ENCODE data around the gene HOGA1.
"Not testable (repeated sequence)": the region's sequence is repeated elsewhere in the genome, so short reads cannot be mapped to it uniquely, and the experiment has no call there.

HOGA1 gene

GRCh38 chr10:97547271-97547600 is 37.0 kb upstream of the HOGA1 start:
- Histone ChIP-seq H3K27ac (ENCODE audit: low read length) (no peak overlapping the region), H3K27me3 (ENCODE audit: insufficient read depth, low read length) (no peaks in the 10 kb centered on the region), H3K4me1 (ENCODE audit: insufficient read depth, low read length) (peaks cover 25% of the 10 kb centered on the region), H3K9me3 (ENCODE audit: insufficient read depth, low read depth, low read length) (no peaks in the 10 kb centered on the region), H3K4me3 (ENCODE audit: low read length) (no peak overlapping the region), H3K36me3 (ENCODE audit: insufficient read depth, low read depth, low read length) (no peaks in the 10 kb centered on the region), H3K9ac (ENCODE audit: low read depth, low read length) (no peak overlapping the region)

- Histone ChIP-seq H3K4me3 (ENCODE audit: low read length) (no peak overlapping the region), H3K4me1 (ENCODE audit: insufficient read depth, low read length) (peaks cover 19% of the 10 kb centered on the region), H3K27me3 (ENCODE audit: insufficient read depth, low read length) (no peaks in the 10 kb centered on the region), H3K9me3 (ENCODE audit: insufficient read depth, low read depth, low read length) (no peaks in the 10 kb centered on the region), H3K36me3 (ENCODE audit: insufficient read depth, low read depth, low read length) (no peaks in the 10 kb centered on the region), H3K27ac (ENCODE audit: low read length) (no peak overlapping the region), H3K9ac (ENCODE audit: low read depth, low read length) (no peak overlapping the region)
These were observed 36.2 kb upstream of the HOGA1 start for GRCh38 chr10:97547962-97548361.

DNA sequence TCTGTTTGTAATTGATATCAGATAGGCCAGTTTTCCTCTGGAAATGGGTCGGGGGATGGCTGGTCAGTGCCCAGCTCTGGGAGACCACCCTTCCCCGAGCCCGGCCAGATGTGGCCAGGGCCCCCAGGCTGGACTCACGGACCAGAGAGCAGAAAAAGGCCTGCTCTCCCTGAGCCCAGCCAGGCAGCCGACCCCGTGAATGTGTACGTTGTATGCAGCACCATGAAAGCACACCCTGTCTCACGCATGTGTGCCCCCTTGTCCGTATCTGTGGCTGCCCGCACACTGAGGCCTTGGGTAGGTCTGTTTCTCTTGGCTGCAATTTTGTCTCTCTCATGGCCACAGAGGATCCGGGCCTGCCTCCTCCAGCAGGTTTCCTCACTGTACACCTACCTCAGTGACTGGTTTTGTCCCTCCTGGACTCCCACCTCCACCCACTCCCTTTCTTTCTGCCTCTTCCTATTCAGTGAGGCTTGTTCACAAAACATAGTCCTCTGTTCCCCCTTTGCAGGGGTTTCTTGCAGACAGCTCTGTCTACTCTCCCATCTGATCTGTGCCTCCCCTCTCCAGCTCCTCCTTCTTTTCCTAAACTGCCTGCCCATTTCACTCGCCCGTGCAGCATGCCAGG is 35.2 kb upstream of the HOGA1 start:
- H3K9me3 ChIP-seq (ENCODE audit: insufficient read depth, low read depth, low read length), result no peaks in the 10 kb centered on the region
- no peak overlapping the region for H3K9ac ChIP-seq (ENCODE audit: low read depth, low read length)
- H3K4me1 ChIP-seq (ENCODE audit: insufficient read depth, low read length), result peaks cover 23% of the 10 kb centered on the region; the same call in 1 of the 2 replicates
- no peak overlapping the region for H3K27ac ChIP-seq (ENCODE audit: low read length)
- no peaks in the 10 kb centered on the region for H3K36me3 ChIP-seq (ENCODE audit: insufficient read depth, low read depth, low read length)
- no peaks in the 10 kb centered on the region for H3K27me3 ChIP-seq (ENCODE audit: insufficient read depth, low read length)
- H3K4me3 ChIP-seq (ENCODE audit: low read length), result no peak overlapping the region

- no peaks in the 10 kb centered on the region for H3K36me3 ChIP-seq (ENCODE audit: insufficient read depth, low read depth, low read length)
- H3K9me3 ChIP-seq (ENCODE audit: insufficient read depth, low read depth, low read length), result no peaks in the 10 kb centered on the region
- no peaks in the 10 kb centered on the region for H3K27me3 ChIP-seq (ENCODE audit: insufficient read depth, low read length)
- peaks cover 25% of the 10 kb centered on the region; the same call in 1 of the 2 replicates for H3K4me1 ChIP-seq (ENCODE audit: insufficient read depth, low read length)
- peak overlapping the region; percentile 39; the same call in 1 of the 2 replicates for H3K9ac ChIP-seq (ENCODE audit: low read depth, low read length)
- H3K4me3 ChIP-seq (ENCODE audit: low read length), result peak overlapping the region; percentile 18; the same call in 1 of the 2 replicates
- peak overlapping the region; percentile 10 for H3K27ac ChIP-seq (ENCODE audit: low read length)
These were observed 34.4 kb upstream of the HOGA1 start for GRCh38 chr10:97549587-97550322.

DNA sequence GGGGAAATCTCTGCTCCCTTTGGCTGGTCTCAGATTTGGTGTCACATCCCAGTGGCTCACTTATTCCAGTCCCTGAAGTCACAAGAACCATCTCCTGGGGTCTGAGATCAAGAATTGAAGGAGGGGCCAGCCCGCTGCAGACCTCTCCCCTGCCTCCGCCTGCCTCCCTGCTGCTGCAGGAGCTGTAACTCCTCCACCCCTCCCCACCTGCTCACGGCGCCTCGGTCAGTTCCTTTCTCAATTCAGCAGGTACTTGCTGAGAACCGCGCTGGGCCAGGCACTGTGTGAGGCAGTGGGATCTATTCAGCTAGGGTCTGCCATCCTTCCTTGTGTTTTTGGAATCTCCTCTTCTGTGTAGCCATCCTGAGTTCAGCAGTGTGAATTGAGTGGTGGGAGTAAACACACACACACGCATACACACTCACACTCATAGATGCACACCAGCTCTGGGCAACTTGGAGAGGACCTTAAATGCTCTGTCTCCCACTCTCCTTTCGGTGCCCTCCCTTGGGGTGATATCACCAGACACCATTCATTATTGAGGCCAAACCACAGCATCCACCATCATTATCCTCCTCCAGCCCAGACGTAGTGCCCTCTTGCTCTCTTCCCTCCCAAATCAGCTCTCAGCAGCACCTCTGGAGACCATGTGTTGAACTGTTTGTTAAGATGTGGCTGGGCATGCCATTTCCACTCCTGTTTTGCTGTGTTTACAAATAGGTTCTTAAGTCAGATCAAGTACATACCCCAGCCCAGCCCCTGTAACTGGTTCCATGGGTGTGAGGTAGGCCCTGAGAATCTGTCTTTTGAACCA is 33.6 kb upstream of the HOGA1 start:
- H3K4me1 ChIP-seq (ENCODE audit: insufficient read depth, low read length), result peaks cover 25% of the 10 kb centered on the region; the same call in 1 of the 2 replicates
- H3K36me3 ChIP-seq (ENCODE audit: insufficient read depth, low read depth, low read length), result no peaks in the 10 kb centered on the region
- peaks cover 5% of the 10 kb centered on the region for H3K9me3 ChIP-seq (ENCODE audit: insufficient read depth, low read depth, low read length)
- H3K4me3 ChIP-seq (ENCODE audit: low read length), result no peak overlapping the region; the same call in 1 of the 2 replicates
- no peak overlapping the region for H3K27ac ChIP-seq (ENCODE audit: low read length)
- peak overlapping the region; percentile 39; the same call in 1 of the 2 replicates for H3K9ac ChIP-seq (ENCODE audit: low read depth, low read length)
- no peaks in the 10 kb centered on the region for H3K27me3 ChIP-seq (ENCODE audit: insufficient read depth, low read length)

DNA sequence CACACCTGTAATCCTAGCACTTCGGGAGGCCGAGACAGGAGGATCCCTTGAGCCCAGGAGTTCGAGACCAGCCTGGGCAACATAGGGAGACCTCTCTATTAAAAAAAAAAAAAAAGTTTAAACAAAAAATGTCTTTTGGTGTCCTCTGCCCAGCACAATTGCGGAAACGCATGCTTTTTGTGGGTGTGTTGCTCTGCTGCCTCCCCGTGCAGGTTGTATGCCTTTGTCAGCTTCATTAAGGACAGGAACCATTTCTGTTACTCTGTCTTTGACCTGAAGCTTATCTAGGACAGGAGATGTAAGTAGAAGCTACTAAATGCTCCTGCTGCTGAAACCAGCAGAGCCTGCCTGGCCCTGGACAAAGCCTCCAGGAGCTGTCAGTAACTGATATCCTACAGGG is 32.9 kb upstream of the HOGA1 start:
- Histone ChIP-seq H3K36me3 (ENCODE audit: insufficient read depth, low read depth, low read length) (no peaks in the 10 kb centered on the region), H3K9me3 (ENCODE audit: insufficient read depth, low read depth, low read length) (peaks cover 5% of the 10 kb centered on the region), H3K4me1 (ENCODE audit: insufficient read depth, low read length) (peaks cover 25% of the 10 kb centered on the region; the same call in 1 of the 2 replicates), H3K27ac (ENCODE audit: low read length) (no peak overlapping the region), H3K27me3 (ENCODE audit: insufficient read depth, low read length) (no peaks in the 10 kb centered on the region), H3K4me3 (ENCODE audit: low read length) (no peak overlapping the region), H3K9ac (ENCODE audit: low read depth, low read length) (no peak overlapping the region)

- H3K4me1 ChIP-seq (ENCODE audit: insufficient read depth, low read length), result peaks cover 25% of the 10 kb centered on the region; the same call in 1 of the 2 replicates
- H3K27ac ChIP-seq (ENCODE audit: low read length), result no peak overlapping the region
- no peaks in the 10 kb centered on the region for H3K27me3 ChIP-seq (ENCODE audit: insufficient read depth, low read length)
- H3K9me3 ChIP-seq (ENCODE audit: insufficient read depth, low read depth, low read length), result peaks cover 5% of the 10 kb centered on the region
- peak overlapping the region; percentile 49; the same call in 1 of the 2 replicates for H3K4me3 ChIP-seq (ENCODE audit: low read length)
- no peaks in the 10 kb centered on the region for H3K36me3 ChIP-seq (ENCODE audit: insufficient read depth, low read depth, low read length)
- peak overlapping the region; percentile 29; the same call in 1 of the 2 replicates for H3K9ac ChIP-seq (ENCODE audit: low read depth, low read length)
These were observed 30.6 kb upstream of the HOGA1 start for GRCh38 chr10:97553575-97554031.

GRCh38 chr10:97554336-97554735 is 29.9 kb upstream of the HOGA1 start:
- H3K36me3 ChIP-seq (ENCODE audit: insufficient read depth, low read depth, low read length); H3K27ac ChIP-seq (ENCODE audit: low read length); H3K9me3 ChIP-seq (ENCODE audit: insufficient read depth, low read depth, low read length); H3K27me3 ChIP-seq (ENCODE audit: insufficient read depth, low read length); H3K4me3 ChIP-seq (ENCODE audit: low read length): not testable (repeated sequence)
- peaks cover 22% of the 10 kb centered on the region; the same call in 1 of the 2 replicates for H3K4me1 ChIP-seq (ENCODE audit: insufficient read depth, low read length)
- peak overlapping the region; percentile 29; the same call in 1 of the 2 replicates for H3K9ac ChIP-seq (ENCODE audit: low read depth, low read length)

- H3K9me3 ChIP-seq (ENCODE audit: insufficient read depth, low read depth, low read length); H3K27me3 ChIP-seq (ENCODE audit: insufficient read depth, low read length); H3K27ac ChIP-seq (ENCODE audit: low read length); H3K36me3 ChIP-seq (ENCODE audit: insufficient read depth, low read depth, low read length); H3K9ac ChIP-seq (ENCODE audit: low read depth, low read length); H3K4me3 ChIP-seq (ENCODE audit: low read length); H3K4me1 ChIP-seq (ENCODE audit: insufficient read depth, low read length): not testable (repeated sequence)
These were observed 28.6 kb upstream of the HOGA1 start for GRCh38 chr10:97555541-97555940.

DNA sequence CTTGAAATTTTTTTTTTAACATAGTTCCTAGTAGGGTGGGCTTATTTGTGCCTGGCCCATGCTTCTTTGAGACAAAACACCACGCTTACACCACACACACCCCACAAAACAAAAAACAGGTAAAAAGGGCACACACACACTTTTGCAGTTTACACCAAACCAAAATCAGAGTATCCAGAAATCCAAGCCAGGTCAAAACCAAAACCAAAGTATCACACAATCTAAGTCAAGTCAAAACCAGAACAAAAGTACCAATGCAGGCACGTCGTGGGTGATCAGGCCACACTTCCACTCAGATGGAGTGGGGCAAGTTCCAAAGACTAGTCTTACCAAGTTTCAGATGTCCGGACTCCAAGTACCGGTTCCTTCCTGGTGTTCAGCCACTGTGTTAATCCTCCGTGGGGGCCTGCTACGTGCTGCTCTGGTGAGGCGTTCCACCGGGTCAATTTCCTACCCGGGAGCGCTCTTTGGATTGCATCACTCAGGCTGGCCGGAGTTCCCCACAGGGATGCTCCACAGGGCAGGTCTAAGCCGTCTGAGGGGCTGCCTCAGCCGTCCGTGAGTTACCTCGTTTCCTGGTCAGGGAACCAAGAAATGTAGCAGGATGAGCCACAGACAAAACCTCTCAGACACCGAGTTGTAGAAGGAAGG is 23.3 kb upstream of the HOGA1 start:
- H3K27me3 ChIP-seq (ENCODE audit: insufficient read depth, low read length); H3K9ac ChIP-seq (ENCODE audit: low read depth, low read length); H3K27ac ChIP-seq (ENCODE audit: low read length); H3K9me3 ChIP-seq (ENCODE audit: insufficient read depth, low read depth, low read length); H3K4me3 ChIP-seq (ENCODE audit: low read length); H3K4me1 ChIP-seq (ENCODE audit: insufficient read depth, low read length); H3K36me3 ChIP-seq (ENCODE audit: insufficient read depth, low read depth, low read length): not testable (repeated sequence)

DNA sequence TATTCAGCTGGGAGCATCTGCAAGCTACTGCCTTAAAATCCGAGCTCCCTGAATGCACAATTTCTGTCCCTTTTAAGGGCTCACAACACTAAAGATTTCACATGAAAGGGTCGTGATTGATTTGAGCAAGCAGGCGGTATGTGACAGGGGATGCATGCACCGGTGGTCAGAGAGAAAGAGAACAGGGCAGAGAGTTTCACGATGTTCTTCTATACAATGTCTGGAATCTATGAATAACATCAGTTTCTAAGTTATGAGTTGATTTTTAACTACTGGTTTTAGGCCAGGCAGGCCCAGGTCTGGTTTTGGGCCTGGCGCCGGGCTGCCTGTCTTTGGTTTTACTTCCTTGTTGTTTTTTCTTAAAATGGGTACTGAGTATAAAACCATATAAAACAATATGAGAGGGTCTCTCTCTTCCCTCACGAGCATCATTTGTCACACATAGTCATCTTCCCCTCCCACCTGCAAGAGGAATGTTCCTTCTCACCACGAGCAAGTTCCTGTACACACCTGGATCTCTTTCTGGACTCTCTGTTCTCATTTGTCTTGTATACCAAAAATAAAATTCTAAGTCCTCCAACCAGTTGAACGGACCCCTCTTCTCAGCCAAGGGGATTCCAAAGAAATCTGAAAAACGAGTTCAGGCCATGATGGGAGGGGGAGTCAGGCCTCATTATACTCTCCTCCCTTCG is 22.7 kb upstream of the HOGA1 start:
- not testable (repeated sequence) for H3K4me1 ChIP-seq (ENCODE audit: insufficient read depth, low read length); H3K4me3 ChIP-seq (ENCODE audit: low read length); H3K36me3 ChIP-seq (ENCODE audit: insufficient read depth, low read depth, low read length); H3K27me3 ChIP-seq (ENCODE audit: insufficient read depth, low read length); H3K9ac ChIP-seq (ENCODE audit: low read depth, low read length); H3K9me3 ChIP-seq (ENCODE audit: insufficient read depth, low read depth, low read length); H3K27ac ChIP-seq (ENCODE audit: low read length)

All from iPS-20b (cell line).